Glutamatergic neuron (in vitro differentiated cells): ENCODE data around the gene LETM1. TPM values are rescaled to one million over a fixed set of nuclear protein-coding genes. Genes with fewer than 3 reads are reported as not detected.

Source experiments
- DNase-seq: peaks from one replicate; pipeline ENCODE4 v3.0.0; 2022
- H3K27ac Mint-ChIP-seq: one replicate; pipeline ENCODE4 v1.8.0; 2020; ENCODE audit warnings: mild to moderate bottlenecking, mixed read lengths, inconsistent platforms; ENCODE audit not compliant: unreplicated experiment
- H3K27me3 Mint-ChIP-seq: one replicate; pipeline ENCODE4 v1.8.0; 2020; ENCODE audit warnings: mild to moderate bottlenecking, moderate library complexity, mixed read lengths, inconsistent platforms; ENCODE audit not compliant: unreplicated experiment
- H3K36me3 Mint-ChIP-seq: one replicate; pipeline ENCODE4 v1.8.0; 2020; ENCODE audit warnings: mild to moderate bottlenecking, mixed read lengths, inconsistent platforms; ENCODE audit not compliant: unreplicated experiment
- H3K4me1 Mint-ChIP-seq: one replicate; pipeline ENCODE4 v1.8.0; 2020; ENCODE audit warnings: mild to moderate bottlenecking, low read depth, mixed read lengths, inconsistent platforms; ENCODE audit not compliant: unreplicated experiment
- H3K4me3 Mint-ChIP-seq: one replicate; pipeline ENCODE4 v1.8.0; 2020; ENCODE audit warnings: mild to moderate bottlenecking, mixed read lengths, inconsistent platforms; ENCODE audit not compliant: unreplicated experiment
- H3K9me3 Mint-ChIP-seq: one replicate; pipeline ENCODE4 v1.8.0; 2020; ENCODE audit warnings: mild to moderate bottlenecking, moderate library complexity, mixed read lengths, inconsistent platforms; ENCODE audit not compliant: unreplicated experiment
- total RNA-seq: library from RNA; stranded (reverse); fragmentation: NEBNext Ultra II Directional; extraction: Animal tissue kit (Norgen Biotek cat#: 25700); gene quantifications from one replicate; pipeline ENCODE4 v1.2.1, GENCODE V29; 2021; ENCODE audit not compliant: unreplicated experiment
- TF ChIP-seq, protein P1 (sequence below): fragments of 200-600 bp; sonication (generic); IDR thresholded peaks from one replicate; pipeline ENCODE4 v1.5.0; 2021; ENCODE audit not compliant: partially characterized antibody, unreplicated experiment

Gene LETM1
- total RNA-seq, 1 donor from 2014 or later, result 48.5 TPM

DNA sequence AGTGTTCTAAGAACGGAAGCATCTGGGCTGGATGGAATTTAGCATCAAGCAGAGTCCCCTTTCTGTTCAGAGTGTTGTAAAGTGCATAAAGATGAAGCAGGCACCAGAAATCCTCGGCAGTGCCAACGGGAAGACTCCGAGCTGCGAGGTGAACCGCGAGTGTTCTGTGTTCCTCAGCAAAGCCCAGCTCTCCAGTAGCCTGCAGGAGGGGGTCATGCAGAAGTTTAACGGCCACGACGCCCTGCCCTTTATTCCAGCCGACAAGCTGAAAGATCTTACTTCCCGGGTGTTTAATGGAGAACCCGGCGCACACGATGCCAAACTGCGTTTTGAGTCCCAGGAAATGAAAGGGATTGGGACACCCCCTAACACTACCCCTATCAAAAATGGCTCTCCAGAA, 44.7 kb upstream of the LETM1 start:
- TF ChIP-seq, protein P1, sequence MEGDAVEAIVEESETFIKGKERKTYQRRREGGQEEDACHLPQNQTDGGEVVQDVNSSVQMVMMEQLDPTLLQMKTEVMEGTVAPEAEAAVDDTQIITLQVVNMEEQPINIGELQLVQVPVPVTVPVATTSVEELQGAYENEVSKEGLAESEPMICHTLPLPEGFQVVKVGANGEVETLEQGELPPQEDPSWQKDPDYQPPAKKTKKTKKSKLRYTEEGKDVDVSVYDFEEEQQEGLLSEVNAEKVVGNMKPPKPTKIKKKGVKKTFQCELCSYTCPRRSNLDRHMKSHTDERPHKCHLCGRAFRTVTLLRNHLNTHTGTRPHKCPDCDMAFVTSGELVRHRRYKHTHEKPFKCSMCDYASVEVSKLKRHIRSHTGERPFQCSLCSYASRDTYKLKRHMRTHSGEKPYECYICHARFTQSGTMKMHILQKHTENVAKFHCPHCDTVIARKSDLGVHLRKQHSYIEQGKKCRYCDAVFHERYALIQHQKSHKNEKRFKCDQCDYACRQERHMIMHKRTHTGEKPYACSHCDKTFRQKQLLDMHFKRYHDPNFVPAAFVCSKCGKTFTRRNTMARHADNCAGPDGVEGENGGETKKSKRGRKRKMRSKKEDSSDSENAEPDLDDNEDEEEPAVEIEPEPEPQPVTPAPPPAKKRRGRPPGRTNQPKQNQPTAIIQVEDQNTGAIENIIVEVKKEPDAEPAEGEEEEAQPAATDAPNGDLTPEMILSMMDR, result no peak
- H3K9me3 Mint-ChIP-seq, result peaks cover 2% of the 10 kb centered on the region
- no peak for DNase-seq
- H3K4me1 Mint-ChIP-seq, result peaks cover 16% of the 10 kb centered on the region
- H3K4me3 Mint-ChIP-seq, result no peak overlapping the region
- no peak overlapping the region for H3K27ac Mint-ChIP-seq
- peaks cover 8% of the 10 kb centered on the region for H3K36me3 Mint-ChIP-seq
- peaks cover 4% of the 10 kb centered on the region for H3K27me3 Mint-ChIP-seq

DNA sequence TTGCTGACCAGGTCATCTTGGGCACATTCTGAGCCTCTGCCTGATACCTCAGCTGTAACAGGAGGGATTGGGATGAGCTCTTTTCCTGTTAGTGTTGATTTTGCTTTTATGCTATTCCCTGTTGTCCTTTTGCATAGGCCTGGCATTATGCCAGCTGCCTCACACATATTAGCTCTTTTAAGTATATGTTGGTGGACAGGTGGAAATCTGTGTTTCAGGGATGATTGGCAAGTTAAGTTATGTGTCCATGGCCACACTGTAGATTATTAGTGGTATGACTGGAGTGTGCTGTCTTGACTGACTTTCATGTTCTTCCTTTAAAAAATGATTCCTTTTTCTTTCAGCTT, 44.1 kb upstream of the LETM1 start:
- TF ChIP-seq, protein P1, result no peak
- H3K4me3 Mint-ChIP-seq, result no peak overlapping the region
- peaks cover 8% of the 10 kb centered on the region for H3K36me3 Mint-ChIP-seq
- H3K27me3 Mint-ChIP-seq, result peaks cover 4% of the 10 kb centered on the region
- peaks cover 2% of the 10 kb centered on the region for H3K9me3 Mint-ChIP-seq
- no peak for DNase-seq
- H3K27ac Mint-ChIP-seq, result no peak overlapping the region
- peaks cover 16% of the 10 kb centered on the region for H3K4me1 Mint-ChIP-seq

DNA sequence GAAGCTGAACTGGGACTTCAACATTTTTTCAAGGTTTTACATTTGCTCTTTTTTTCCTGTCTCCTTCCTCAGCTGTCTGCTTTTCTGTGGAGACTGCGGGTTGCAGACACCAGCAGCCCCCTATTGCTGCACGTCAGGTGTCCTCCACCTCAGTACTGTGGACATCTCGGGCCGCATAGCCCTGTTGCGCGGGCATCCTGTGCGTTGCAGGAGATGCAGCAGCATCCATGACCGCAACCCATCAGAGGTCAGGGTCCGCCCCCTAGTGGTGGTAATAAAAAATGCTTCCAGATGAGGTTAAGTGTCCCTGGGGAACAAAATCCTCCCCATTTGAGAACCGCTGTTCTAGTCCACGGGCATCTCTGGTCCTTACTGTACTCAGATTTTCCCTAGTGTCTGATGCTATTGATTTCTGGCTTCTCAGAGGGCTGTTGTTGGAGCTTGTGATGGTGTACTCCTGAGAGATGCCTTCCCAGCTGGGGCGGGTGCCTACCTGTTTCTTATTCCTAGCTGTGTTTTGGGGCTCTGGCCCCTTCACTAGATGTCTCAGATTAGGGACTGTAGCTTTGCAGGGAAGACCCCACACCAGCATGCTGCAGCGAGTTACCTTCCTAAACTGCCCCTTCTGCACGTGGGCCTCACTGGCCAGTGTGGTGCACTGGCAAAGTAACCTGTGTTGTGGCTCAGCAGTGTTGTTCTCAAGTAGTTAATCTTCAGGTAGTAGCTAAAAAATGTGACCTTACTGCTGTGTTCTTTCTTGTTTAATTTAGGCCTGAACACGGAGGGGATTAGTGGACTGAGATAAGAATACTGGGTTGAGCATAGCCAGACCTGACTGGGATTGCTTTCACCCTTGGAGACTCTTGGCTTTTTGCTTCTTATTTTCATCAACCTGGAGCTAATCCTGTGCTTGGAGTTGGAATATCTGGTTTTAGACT, 43.5 kb upstream of the LETM1 start:
- peak; percentile 74 for DNase-seq
- no peak overlapping the region for H3K4me3 Mint-ChIP-seq
- H3K27me3 Mint-ChIP-seq, result peaks cover 4% of the 10 kb centered on the region
- TF ChIP-seq, protein P1, result peak; percentile 99
- H3K27ac Mint-ChIP-seq, result no peak overlapping the region
- peaks cover 16% of the 10 kb centered on the region for H3K4me1 Mint-ChIP-seq
- H3K9me3 Mint-ChIP-seq, result peaks cover 4% of the 10 kb centered on the region
- peaks cover 9% of the 10 kb centered on the region for H3K36me3 Mint-ChIP-seq

DNA sequence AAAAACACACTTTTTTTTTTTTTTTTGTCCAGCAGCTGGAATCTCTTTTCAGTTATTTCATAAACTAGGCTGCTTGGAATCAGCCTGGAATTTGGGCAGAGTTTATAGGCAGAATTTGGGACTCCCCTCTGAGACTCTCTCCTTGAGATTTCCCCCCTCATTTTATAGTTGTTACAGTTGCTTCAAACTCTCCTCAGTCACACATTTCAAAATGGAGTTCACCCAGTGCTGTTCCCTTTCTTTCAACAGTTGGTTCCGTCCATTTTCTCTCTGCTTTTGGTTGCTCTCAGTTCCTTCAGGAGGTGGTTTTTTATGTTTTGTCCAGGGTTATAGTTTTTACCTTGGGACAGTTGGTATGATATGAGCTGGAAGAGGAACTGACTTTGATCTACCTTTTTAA, 42.7 kb upstream of the LETM1 start:
- TF ChIP-seq, protein P1, result no peak
- Mint-ChIP-seq H3K27me3 (peaks cover 8% of the 10 kb centered on the region), H3K27ac (no peak overlapping the region), H3K36me3 (peaks cover 8% of the 10 kb centered on the region), H3K4me1 (peaks cover 16% of the 10 kb centered on the region), H3K9me3 (peaks cover 5% of the 10 kb centered on the region), H3K4me3 (no peak overlapping the region)
- no peak for DNase-seq

DNA sequence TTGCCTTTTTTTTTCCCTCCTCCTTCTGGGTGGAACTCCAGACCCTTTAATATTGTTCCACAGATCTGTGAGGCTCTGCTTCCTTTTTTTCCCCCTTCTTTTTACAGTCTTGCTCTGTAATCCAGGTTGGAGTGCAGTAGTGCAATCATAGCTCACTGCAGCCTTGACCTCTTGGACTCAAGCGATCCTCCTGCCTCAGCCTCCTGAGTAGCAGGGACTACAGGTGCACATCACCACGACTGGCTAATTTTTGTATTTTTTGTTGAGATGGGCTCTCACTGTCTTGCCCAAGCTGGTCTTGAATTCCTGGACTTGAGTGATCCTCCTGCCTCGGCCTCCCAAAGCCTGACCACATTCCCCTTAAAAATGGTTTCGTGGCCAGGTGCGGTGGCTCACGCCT, 42.1 kb upstream of the LETM1 start:
- H3K9me3 Mint-ChIP-seq, result peaks cover 5% of the 10 kb centered on the region
- no peak overlapping the region for H3K4me3 Mint-ChIP-seq
- peaks cover 4% of the 10 kb centered on the region for H3K36me3 Mint-ChIP-seq
- H3K27ac Mint-ChIP-seq, result no peak overlapping the region
- peaks cover 8% of the 10 kb centered on the region for H3K27me3 Mint-ChIP-seq
- TF ChIP-seq, protein P1, result no peak
- peaks cover 17% of the 10 kb centered on the region for H3K4me1 Mint-ChIP-seq
- DNase-seq, result no peak
